Fibroblast of lung (primary cell): ENCODE measurements around the gene CTDP1. TPM values are rescaled to one million over a fixed set of nuclear protein-coding genes. Genes with fewer than 3 reads are reported as not detected.

Source experiments
- DNase-seq, 2 donors: peaks; one replicate each; pipeline versions ENCODE4 v3.0.0 to v3.0.0-alpha.2; 2010; ENCODE audit warnings: low read depth in 2 of 2
- H2AFZ ChIP-seq: 2 replicates; pipeline ENCODE4 v1.5.1; 2012; ENCODE audit warnings: low read length, control low read depth, inconsistent platforms
- H3K27ac ChIP-seq: 2 replicates; pipeline ENCODE4 v1.5.1; 2011; ENCODE audit warnings: low read length, control low read depth; ENCODE audit not compliant: insufficient read depth
- H3K27me3 ChIP-seq: 2 replicates; pipeline ENCODE4 v1.5.1; 2011; ENCODE audit warnings: mild to moderate bottlenecking, low read length; ENCODE audit not compliant: control insufficient read depth, insufficient read depth
- H3K36me3 ChIP-seq: 2 replicates; pipeline ENCODE4 v1.5.1; 2011; ENCODE audit warnings: low read length; ENCODE audit not compliant: control insufficient read depth, insufficient read depth
- H3K4me1 ChIP-seq: 2 replicates; pipeline ENCODE4 v1.5.1; 2011; ENCODE audit warnings: low read length; ENCODE audit not compliant: control insufficient read depth, insufficient read depth; ENCODE audit errors: extremely low read depth
- H3K4me2 ChIP-seq: 2 replicates; pipeline ENCODE4 v1.5.1; 2011; ENCODE audit warnings: low read length, control low read depth; ENCODE audit not compliant: insufficient read depth; ENCODE audit errors: extremely low read depth
- H3K4me3 ChIP-seq, 4 experiments: fragments of 200-600 bp in 1 of 4; sonication (generic) in 1 of 4; replicated peaks in 1 of 4; 2 replicates each; pipeline ENCODE4 v1.5.1; 2011 to 2016; ENCODE audit warnings: low read length in 4 of 4, low read depth in 3 of 4, mild to moderate bottlenecking in 3 of 4, control low read depth in 2 of 4, inconsistent platforms in 1 of 4, mixed read lengths in 1 of 4; ENCODE audit not compliant: insufficient read depth in 1 of 4; ENCODE audit errors: control extremely low read depth in 1 of 4
- H3K79me2 ChIP-seq: 2 replicates; pipeline ENCODE4 v1.5.1; 2012; ENCODE audit warnings: mild to moderate bottlenecking, low read length, inconsistent platforms; ENCODE audit not compliant: control insufficient read depth, insufficient read depth
- H3K9ac ChIP-seq: 2 replicates; pipeline ENCODE4 v1.5.1; 2011; ENCODE audit warnings: mild to moderate bottlenecking, low read length, control low read depth; ENCODE audit not compliant: insufficient read depth
- H3K9me3 ChIP-seq: 2 replicates; pipeline ENCODE4 v1.5.1; 2012; ENCODE audit warnings: low read depth, low read length; ENCODE audit not compliant: control insufficient read depth, insufficient read depth
- H4K20me1 ChIP-seq: 2 replicates; pipeline ENCODE4 v1.5.1; 2011; ENCODE audit warnings: low read length; ENCODE audit not compliant: control insufficient read depth, insufficient read depth; ENCODE audit errors: extremely low read depth
- CTCF ChIP-seq, 2 donors: IDR thresholded peaks in 1 of 2; conservative IDR thresholded peaks in 1 of 2; 1 replicate in 1 of 2; 2 replicates in 1 of 2; pipeline ENCODE4 v1.5.1; 2011 to 2012; ENCODE audit warnings: low read length in 2 of 2, control low read depth in 1 of 2, inconsistent platforms in 1 of 2, low read depth in 1 of 2, mild to moderate bottlenecking in 1 of 2
- EZH2 ChIP-seq: IDR thresholded peaks from 2 replicates; pipeline ENCODE4 v1.5.1; 2012; ENCODE audit warnings: low read length, control low read depth, mild to moderate bottlenecking; ENCODE audit errors: missing control alignments
- polyA plus RNA-seq, 2 donors: library from polyadenylated mRNA; depleted of rRNA in 1 of 2; stranded (reverse) in 1 of 2; unstranded in 1 of 2; fragments of >200 nt; gene quantifications; 2 replicates each; pipeline ENCODE4 v1.2.1, GENCODE V29; 2011 to 2012; ENCODE audit warnings: missing spikeins in 1 of 2
- total RNA-seq: library from RNA; depleted of rRNA; stranded (reverse); fragments of >200 nt; gene quantifications from 2 replicates; pipeline ENCODE4 v1.2.1, GENCODE V29; 2014

CTDP1 gene
- total and polyA plus RNA-seq, 2 donors (not counting 1 experiment from before 2014, with no cell fraction given), result 6.4 to 24.8 TPM

GRCh38 chr18:79779021-79779699 lies 99.6 kb downstream of the CTDP1 start:
- H3K27me3 ChIP-seq, result peaks cover 3% of the 10 kb centered on the region
- no peak overlapping the region for H3K4me3 ChIP-seq
- no peaks in the 10 kb centered on the region for H3K9me3 ChIP-seq
- no peak for TF ChIP-seq CTCF (conservative IDR thresholded peaks at IDR 0.05 in 1 of 2, IDR thresholded peaks at IDR 0.05 in 1 of 2; ENCODE audit: low read depth in 1 of 2, low read length in 2 of 2)
- TF ChIP-seq EZH2, result no peak
- H2AFZ ChIP-seq, result no peak overlapping the region
- H3K79me2 ChIP-seq, result no peaks in the 10 kb centered on the region
- no peaks in the 10 kb centered on the region for H3K36me3 ChIP-seq
- no peaks in the 10 kb centered on the region for H3K4me1 ChIP-seq
- H4K20me1 ChIP-seq, result no peaks in the 10 kb centered on the region
- no peak overlapping the region for H3K4me2 ChIP-seq
- no peak for DNase-seq
- H3K27ac ChIP-seq, result no peak overlapping the region
- H3K9ac ChIP-seq, result no peak overlapping the region

DNA sequence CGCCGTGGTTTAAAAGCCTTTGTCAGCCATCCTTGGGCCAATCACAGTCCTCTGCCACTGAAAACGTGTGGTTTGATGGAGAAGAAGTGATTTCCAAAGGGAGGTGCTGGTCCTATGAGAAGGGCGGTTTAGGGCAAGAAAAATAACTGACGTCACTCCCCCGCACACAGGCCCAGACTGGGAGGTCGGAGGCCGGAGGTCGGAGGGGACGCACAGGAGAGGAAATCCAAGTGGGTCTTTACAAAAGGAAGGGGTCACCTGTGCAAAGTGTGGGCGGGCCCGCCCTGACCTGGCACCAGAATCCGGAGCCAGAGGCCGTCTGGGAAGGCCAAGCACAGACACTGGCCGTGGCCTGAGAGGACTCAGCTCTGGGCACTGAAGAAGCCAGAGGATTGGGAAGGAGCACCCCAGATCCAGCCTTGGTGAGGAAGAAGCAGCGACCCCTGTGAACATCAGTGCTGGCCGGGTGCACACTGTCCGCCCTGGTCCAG lies 100.1 kb downstream of the CTDP1 start:
- no peaks in the 10 kb centered on the region for H3K79me2 ChIP-seq
- H3K9ac ChIP-seq, result no peak overlapping the region
- H3K9me3 ChIP-seq, result no peaks in the 10 kb centered on the region
- H3K4me3 ChIP-seq, result no peak overlapping the region
- H3K27me3 ChIP-seq, result peaks cover 8% of the 10 kb centered on the region
- H3K27ac ChIP-seq, result no peak overlapping the region
- no peaks in the 10 kb centered on the region for H3K4me1 ChIP-seq
- no peak overlapping the region for H3K4me2 ChIP-seq
- DNase-seq, result no peak
- H4K20me1 ChIP-seq, result no peaks in the 10 kb centered on the region
- H3K36me3 ChIP-seq, result no peaks in the 10 kb centered on the region
- no peak overlapping the region for H2AFZ ChIP-seq
- no peak for TF ChIP-seq EZH2
- no peak for TF ChIP-seq CTCF (conservative IDR thresholded peaks at IDR 0.05 in 1 of 2, IDR thresholded peaks at IDR 0.05 in 1 of 2; ENCODE audit: low read depth in 1 of 2, low read length in 2 of 2)

DNA sequence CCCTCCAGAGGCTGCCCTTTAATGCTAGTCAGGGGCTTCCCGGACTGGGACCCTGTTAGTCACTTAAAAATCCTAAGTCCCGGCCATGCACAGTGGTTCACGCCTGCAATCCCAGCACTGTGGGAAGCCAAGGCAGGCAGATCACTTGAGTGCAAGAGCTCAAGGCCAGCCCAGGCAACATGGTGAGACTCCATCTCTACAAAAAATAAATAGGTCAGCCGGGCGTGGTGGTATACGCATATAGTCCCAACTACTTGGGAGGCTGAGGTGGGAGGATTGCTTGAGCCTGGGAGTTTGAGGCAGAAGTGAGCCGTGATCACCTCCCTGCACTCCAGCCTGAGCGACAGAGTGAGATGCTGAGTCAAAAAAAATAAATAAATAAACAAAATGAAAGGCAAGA lies 100.9 kb downstream of the CTDP1 start:
- peaks cover 8% of the 10 kb centered on the region for H3K27me3 ChIP-seq
- H3K4me2 ChIP-seq, result no peak overlapping the region
- no peaks in the 10 kb centered on the region for H3K36me3 ChIP-seq
- no peaks in the 10 kb centered on the region for H4K20me1 ChIP-seq
- DNase-seq, result no peak
- H3K4me1 ChIP-seq, result no peaks in the 10 kb centered on the region
- no peaks in the 10 kb centered on the region for H3K9me3 ChIP-seq
- no peak overlapping the region for H3K27ac ChIP-seq
- H3K79me2 ChIP-seq, result no peaks in the 10 kb centered on the region
- no peak overlapping the region for H3K4me3 ChIP-seq
- TF ChIP-seq CTCF (conservative IDR thresholded peaks at IDR 0.05 in 1 of 2, IDR thresholded peaks at IDR 0.05 in 1 of 2; ENCODE audit: low read depth in 1 of 2, low read length in 2 of 2) (no peak), EZH2 (no peak)
- H3K9ac ChIP-seq, result no peak overlapping the region
- no peak overlapping the region for H2AFZ ChIP-seq
